IMR-90 (cell line): Measurements from ENCODE around the gene DSTYK.

ENCODE experiments used
- POLR2A ChIP-seq: IDR thresholded peaks from 2 replicates; pipeline ENCODE4 v1.6.1; 2012; ENCODE audit warnings: mild to moderate bottlenecking, low read depth, low read length
- RAD21 ChIP-seq: IDR thresholded peaks from 2 replicates; pipeline ENCODE4 v1.6.1; 2012; ENCODE audit warnings: low read length, improper control_type of control experiment

DNA sequence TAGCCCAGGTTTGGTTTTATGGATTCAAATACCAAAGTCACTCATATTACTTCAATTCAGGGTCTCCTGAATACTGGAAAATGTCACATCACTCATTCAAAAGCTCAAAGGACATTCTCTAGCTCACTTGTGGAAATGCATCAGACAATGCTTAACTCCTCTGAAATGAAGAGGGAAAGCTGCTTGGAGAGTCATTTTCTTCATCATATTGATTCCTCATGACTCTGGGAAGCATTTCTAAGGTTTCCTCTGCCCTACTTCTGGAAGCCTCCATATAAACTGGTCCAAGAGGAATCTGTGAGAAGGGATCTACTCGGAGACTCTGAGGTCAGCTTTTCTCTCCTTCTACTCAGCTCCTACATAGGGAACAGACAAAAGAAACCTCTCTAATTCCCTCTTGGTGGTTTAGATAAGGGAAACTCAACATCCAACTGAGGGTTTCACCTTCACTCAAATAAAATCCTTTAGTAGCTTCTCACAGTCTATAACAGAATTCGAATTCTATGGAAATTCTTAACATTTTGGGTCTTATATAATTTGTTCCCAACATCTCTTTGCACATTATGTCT lies 53.4 kb downstream of the DSTYK start:
- TF ChIP-seq POLR2A (no peak), RAD21 (no peak)
